Measurements from ENCODE around the gene NSF. TPM values are rescaled to one million over a fixed set of nuclear protein-coding genes. Genes with fewer than 3 reads are reported as not detected.

NSF gene
- total RNA-seq, 4 donors from 2014 or later, result 20.9 to 30.8 (median 24.5) TPM

GRCh38 chr17:46739982-46740381 is 149.5 kb downstream of the NSF start:
- no peak for DNase-seq
- H3K4me3 ChIP-seq, result no peak overlapping the region
- H3K27ac ChIP-seq, result no peak overlapping the region
- TF ChIP-seq CTCF (IDR thresholded peaks at IDR 0.05) (no peak), POLR2A (IDR thresholded peaks at IDR 0.05) (no peak)
- H3K27me3 ChIP-seq, result no peaks in the 10 kb centered on the region
- intact Hi-C loops (cut with DNase I), result no loop called here
- no peaks in the 10 kb centered on the region for H3K9me3 ChIP-seq
- peaks cover 0 to 9% (median 0%) of the 10 kb centered on the region in 3 donors for H3K4me1 ChIP-seq
- H3K36me3 ChIP-seq, result peaks cover 0 to 18% (median 0%) of the 10 kb centered on the region in 3 donors

GRCh38 chr17:46741122-46741730 is 150.8 kb downstream of the NSF start:
- no peaks in the 10 kb centered on the region for H3K27me3 ChIP-seq
- no peak for TF ChIP-seq POLR2A (IDR thresholded peaks at IDR 0.05)
- no peak for TF ChIP-seq CTCF (IDR thresholded peaks at IDR 0.05)
- no peaks in the 10 kb centered on the region for H3K9me3 ChIP-seq
- no peak overlapping the region for H3K27ac ChIP-seq
- no peak overlapping the region for H3K4me3 ChIP-seq
- intact Hi-C loops (cut with DNase I), result no loop called here
- peaks cover 0 to 9% (median 0%) of the 10 kb centered on the region in 3 donors for H3K4me1 ChIP-seq
- DNase-seq, result no peak
- H3K36me3 ChIP-seq, result peaks cover 0 to 18% (median 0%) of the 10 kb centered on the region in 3 donors
- 57 to 63% methylated on average over 2 of the region's 2 CpGs for WGBS, 2 donors

- TF ChIP-seq POLR2A (IDR thresholded peaks at IDR 0.05), result no peak
- no peak for TF ChIP-seq CTCF (IDR thresholded peaks at IDR 0.05)
- Histone ChIP-seq H3K9me3 (no peaks in the 10 kb centered on the region), H3K27me3 (no peaks in the 10 kb centered on the region), H3K4me1 (peaks cover 0 to 9% (median 0%) of the 10 kb centered on the region in 3 donors), H3K36me3 (peaks cover 0 to 18% (median 0%) of the 10 kb centered on the region in 3 donors), H3K27ac (no peak overlapping the region), H3K4me3 (no peak overlapping the region)
- DNase-seq, result no peak
- WGBS, 2 donors, result 55% methylated on average over 7 of the region's 7 CpGs
- intact Hi-C loops (cut with DNase I), result no loop called here
These were observed 152.2 kb downstream of the NSF start for GRCh38 chr17:46742565-46743270.

- intact Hi-C loops (cut with DNase I), result no loop called here
- Histone ChIP-seq H3K27ac (no peak overlapping the region), H3K36me3 (peaks cover 0 to 11% (median 0%) of the 10 kb centered on the region in 3 donors), H3K4me1 (peaks cover 0 to 9% (median 0%) of the 10 kb centered on the region in 3 donors), H3K27me3 (no peaks in the 10 kb centered on the region), H3K9me3 (no peaks in the 10 kb centered on the region), H3K4me3 (no peak overlapping the region)
- DNase-seq, result no peak
- no peak for TF ChIP-seq POLR2A (IDR thresholded peaks at IDR 0.05)
- TF ChIP-seq CTCF (IDR thresholded peaks at IDR 0.05), result no peak
- 67 to 83% methylated on average over 1 of the region's 1 CpG for WGBS, 2 donors
These were observed 154.0 kb downstream of the NSF start for GRCh38 chr17:46744441-46744840.

- H3K27ac ChIP-seq, result no peak overlapping the region
- H3K4me3 ChIP-seq, result no peak overlapping the region
- H3K4me1 ChIP-seq, result peaks cover 0 to 9% (median 0%) of the 10 kb centered on the region in 3 donors
- no peaks in the 10 kb centered on the region for H3K9me3 ChIP-seq
- DNase-seq, result no peak
- intact Hi-C loops (cut with DNase I), result no loop called here
- H3K27me3 ChIP-seq, result no peaks in the 10 kb centered on the region
- TF ChIP-seq CTCF (IDR thresholded peaks at IDR 0.05), result no peak
- TF ChIP-seq POLR2A (IDR thresholded peaks at IDR 0.05), result no peak
- peaks cover 0 to 14% (median 0%) of the 10 kb centered on the region in 3 donors for H3K36me3 ChIP-seq
- 79 to 83% methylated on average over 3 of the region's 3 CpGs for WGBS, 2 donors
These were observed 154.9 kb downstream of the NSF start for GRCh38 chr17:46745376-46745775.
